Measurements from ENCODE around the gene TREML2. TPM values are rescaled to one million over a fixed set of nuclear protein-coding genes. Genes with fewer than 3 reads are reported as not detected.

TREML2 gene
- total RNA-seq, 2 donors from 2014 or later = 1.5 to 8.1 TPM

- Mint-ChIP-seq H3K4me3 (no peak overlapping the region), H3K27me3 (peaks cover 0 to 2% of the 10 kb centered on the region in 2 donors), H3K27ac (no peak overlapping the region), H3K4me1 (ENCODE audit: low read depth in 2 of 2) (peaks cover 12 to 22% of the 10 kb centered on the region in 2 donors), H3K36me3 (no peaks in the 10 kb centered on the region), H3K9me3 (no peaks in the 10 kb centered on the region)
- ATAC-seq = no peak
- no peak for DNase-seq (ENCODE audit: low spot score)
These were observed 25.8 kb upstream of the TREML2 start for GRCh38 chr6:41226752-41227151.

GRCh38 chr6:41224800-41225199, 23.9 kb upstream of the TREML2 start:
- DNase-seq (ENCODE audit: low spot score) (no peak), ATAC-seq (no peak)
- peaks cover 0 to 3% of the 10 kb centered on the region in 2 donors for H3K27me3 Mint-ChIP-seq
- H3K27ac Mint-ChIP-seq = peak overlapping the region in 1 of 2 donors; percentile 81
- no peak overlapping the region for H3K4me3 Mint-ChIP-seq
- no peaks in the 10 kb centered on the region for H3K36me3 Mint-ChIP-seq
- H3K9me3 Mint-ChIP-seq = peaks cover 4% of the 10 kb centered on the region
- H3K4me1 Mint-ChIP-seq (ENCODE audit: low read depth in 2 of 2) = peaks cover 7 to 13% of the 10 kb centered on the region in 2 donors

GRCh38 chr6:41222513-41222912, 21.6 kb upstream of the TREML2 start:
- H3K4me1 Mint-ChIP-seq (ENCODE audit: low read depth in 2 of 2) = peaks cover 0 to 5% of the 10 kb centered on the region in 2 donors
- peaks cover 4% of the 10 kb centered on the region for H3K9me3 Mint-ChIP-seq
- H3K36me3 Mint-ChIP-seq = no peaks in the 10 kb centered on the region
- peak in 1 of 2 donors; percentile 33 for ATAC-seq
- DNase-seq (ENCODE audit: low spot score) = no peak
- H3K4me3 Mint-ChIP-seq = no peak overlapping the region
- H3K27ac Mint-ChIP-seq = peak overlapping the region in 1 of 2 donors; percentile 81
- peaks cover 0 to 3% of the 10 kb centered on the region in 2 donors for H3K27me3 Mint-ChIP-seq

DNA sequence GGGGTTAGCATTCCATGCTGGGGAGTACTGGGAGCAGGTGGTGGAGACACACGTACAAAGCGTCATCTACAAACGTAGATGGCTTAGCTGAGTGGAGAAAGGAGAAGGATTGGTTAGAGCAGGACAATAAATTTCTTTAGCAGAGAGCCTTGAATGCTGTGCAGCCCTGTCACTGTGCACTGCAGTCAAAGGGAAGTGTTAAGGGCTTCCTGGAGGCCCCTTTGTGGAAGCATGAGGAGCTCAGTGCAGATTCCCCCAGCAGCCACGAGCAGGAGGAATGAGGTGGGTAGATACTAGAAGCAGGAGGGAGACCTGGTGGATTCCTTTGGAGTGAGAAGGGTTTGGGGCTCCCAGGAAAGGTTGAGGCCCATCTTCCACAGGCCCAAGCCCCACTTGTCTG, 21.1 kb upstream of the TREML2 start:
- no peak overlapping the region for H3K4me3 Mint-ChIP-seq
- H3K4me1 Mint-ChIP-seq (ENCODE audit: low read depth in 2 of 2) = peaks cover 0 to 5% of the 10 kb centered on the region in 2 donors
- H3K27ac Mint-ChIP-seq = peak overlapping the region in 1 of 2 donors; percentile 81
- ATAC-seq (no peak), DNase-seq (ENCODE audit: low spot score) (no peak)
- peaks cover 0 to 3% of the 10 kb centered on the region in 2 donors for H3K27me3 Mint-ChIP-seq
- H3K9me3 Mint-ChIP-seq = peaks cover 4% of the 10 kb centered on the region
- no peaks in the 10 kb centered on the region for H3K36me3 Mint-ChIP-seq

- Mint-ChIP-seq H3K27me3 (peaks cover 0 to 13% of the 10 kb centered on the region in 2 donors), H3K4me1 (ENCODE audit: low read depth in 2 of 2) (no peaks in the 10 kb centered on the region), H3K9me3 (peaks cover 14% of the 10 kb centered on the region), H3K36me3 (peaks cover 14% of the 10 kb centered on the region), H3K4me3 (no peak overlapping the region), H3K27ac (no peak overlapping the region)
- ATAC-seq (no peak), DNase-seq (ENCODE audit: low spot score) (no peak)
These were observed 15.7 kb upstream of the TREML2 start for GRCh38 chr6:41216616-41217015.

DNA sequence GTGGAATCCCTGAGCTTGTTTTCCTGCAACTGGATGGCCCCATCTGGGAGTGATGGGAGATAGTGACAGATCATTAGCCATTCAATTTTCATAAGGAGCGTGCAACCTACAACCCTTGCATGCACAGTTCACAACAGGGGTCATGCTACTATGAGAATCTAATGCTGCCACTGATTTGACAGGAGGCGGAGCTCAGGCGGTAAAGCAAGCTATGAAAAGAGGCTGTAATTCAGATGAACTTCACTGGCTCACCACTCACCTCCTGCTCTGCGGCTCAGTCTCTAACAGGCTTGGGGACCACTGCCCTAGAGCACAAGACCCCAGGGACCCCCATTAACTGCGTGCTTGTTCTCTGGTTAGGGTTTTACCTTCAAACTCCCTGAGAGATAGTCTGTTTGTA, 14.8 kb upstream of the TREML2 start:
- Mint-ChIP-seq H3K36me3 (peaks cover 14% of the 10 kb centered on the region), H3K27ac (no peak overlapping the region), H3K27me3 (peaks cover 0 to 13% of the 10 kb centered on the region in 2 donors), H3K4me1 (ENCODE audit: low read depth in 2 of 2) (no peaks in the 10 kb centered on the region), H3K4me3 (no peak overlapping the region), H3K9me3 (peaks cover 13% of the 10 kb centered on the region)
- no peak for ATAC-seq
- DNase-seq (ENCODE audit: low spot score) = no peak

DNA sequence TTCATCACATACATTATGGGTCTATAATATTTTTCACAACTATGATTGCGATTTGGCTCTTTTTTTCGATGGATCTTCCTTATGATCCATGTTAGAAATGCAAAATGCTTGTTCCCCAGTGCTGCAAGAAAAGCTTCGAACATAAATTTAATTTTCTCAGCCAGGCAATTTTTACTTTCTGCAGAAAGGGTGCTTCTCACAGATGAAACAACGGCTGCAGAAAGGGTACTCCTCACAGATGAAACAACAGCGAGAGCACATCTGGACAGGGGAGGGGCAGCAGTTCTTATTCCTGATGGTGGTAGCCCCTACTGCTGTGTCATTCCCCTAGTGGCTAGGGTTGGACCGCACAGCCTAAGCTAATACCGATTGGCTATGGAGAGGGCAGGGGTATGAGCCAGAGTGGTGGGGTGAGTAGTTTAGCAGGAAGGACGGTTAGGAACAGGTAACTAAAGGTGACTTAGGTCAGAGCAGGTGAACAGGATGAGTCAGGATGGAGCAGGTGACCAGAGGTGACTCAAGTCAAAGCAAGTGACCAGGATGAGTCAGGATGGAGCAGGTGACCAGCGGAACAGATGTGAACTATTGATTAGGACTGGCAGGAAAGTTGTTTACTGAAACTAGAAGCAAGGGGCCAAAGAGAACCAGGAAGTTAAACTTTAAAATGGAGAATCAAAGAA, 13.8 kb upstream of the TREML2 start:
- Mint-ChIP-seq H3K4me1 (ENCODE audit: low read depth in 2 of 2) (peaks cover 0 to 1% of the 10 kb centered on the region in 2 donors), H3K36me3 (peaks cover 14% of the 10 kb centered on the region), H3K9me3 (peaks cover 10% of the 10 kb centered on the region), H3K4me3 (no peak overlapping the region), H3K27ac (peak overlapping the region in 1 of 2 donors; percentile 5), H3K27me3 (peaks cover 0 to 13% of the 10 kb centered on the region in 2 donors)
- DNase-seq (ENCODE audit: low spot score) (no peak), ATAC-seq (no peak)

- Mint-ChIP-seq H3K27me3 (peaks cover 0 to 10% of the 10 kb centered on the region in 2 donors), H3K4me1 (ENCODE audit: low read depth in 2 of 2) (peaks cover 4 to 13% of the 10 kb centered on the region in 2 donors), H3K27ac (peak overlapping the region in 1 of 2 donors; percentile 26), H3K9me3 (peaks cover 7% of the 10 kb centered on the region), H3K4me3 (no peak overlapping the region), H3K36me3 (peaks cover 10% of the 10 kb centered on the region)
- DNase-seq (ENCODE audit: low spot score) = no peak
- no peak for ATAC-seq
These were observed 8.8 kb upstream of the TREML2 start for GRCh38 chr6:41209547-41210320.

GRCh38 chr6:41208439-41209106, 7.6 kb upstream of the TREML2 start:
- Mint-ChIP-seq H3K27ac (peak overlapping the region; percentile 26 to 33), H3K4me3 (no peak overlapping the region)

GRCh38 chr6:41204156-41204555, 3.2 kb upstream of the TREML2 start:
- ATAC-seq (no peak), DNase-seq (ENCODE audit: low spot score) (no peak)
- Mint-ChIP-seq H3K36me3 (no peaks in the 10 kb centered on the region), H3K27ac (peak overlapping the region; percentile 62 to 97), H3K4me3 (no peak overlapping the region), H3K9me3 (peaks cover 4% of the 10 kb centered on the region), H3K27me3 (no peaks in the 10 kb centered on the region), H3K4me1 (ENCODE audit: low read depth in 2 of 2) (peaks cover 50 to 51% of the 10 kb centered on the region in 2 donors)

More at GRCh38 chr6:41208439-41209106, 7.6 kb upstream of the TREML2 start:
- Mint-ChIP-seq H3K9me3 (no peaks in the 10 kb centered on the region), H3K4me1 (ENCODE audit: low read depth in 2 of 2) (peaks cover 10 to 19% of the 10 kb centered on the region in 2 donors), H3K27me3 (no peaks in the 10 kb centered on the region), H3K36me3 (no peaks in the 10 kb centered on the region)
- DNase-seq (ENCODE audit: low spot score) (no peak), ATAC-seq (no peak)

GRCh38 chr6:41201764-41202173, 820 bp upstream of the TREML2 start:
- H3K36me3 Mint-ChIP-seq = peaks cover 5% of the 10 kb centered on the region
- H3K4me1 Mint-ChIP-seq (ENCODE audit: low read depth in 2 of 2) = peaks cover 57 to 58% of the 10 kb centered on the region in 2 donors
- peaks cover 4% of the 10 kb centered on the region for H3K9me3 Mint-ChIP-seq
- DNase-seq (ENCODE audit: low spot score) = no peak
- no peak for ATAC-seq
- H3K27me3 Mint-ChIP-seq = no peaks in the 10 kb centered on the region
- peak overlapping the region; percentile 79 for H3K4me3 Mint-ChIP-seq
- peak overlapping the region; percentile 97 to 99 for H3K27ac Mint-ChIP-seq

GRCh38 chr6:41200296-41200900, 551 bp downstream of the TREML2 start:
- Mint-ChIP-seq H3K4me1 (ENCODE audit: low read depth in 2 of 2) (peaks cover 59 to 61% of the 10 kb centered on the region in 2 donors), H3K9me3 (peaks cover 4% of the 10 kb centered on the region), H3K4me3 (peak overlapping the region; percentile 79), H3K27ac (peak overlapping the region; percentile 97 to 99), H3K36me3 (peaks cover 5% of the 10 kb centered on the region), H3K27me3 (no peaks in the 10 kb centered on the region)
- DNase-seq (ENCODE audit: low spot score) (peak; percentile 86), ATAC-seq (peak; percentile 84 to 85)

DNA sequence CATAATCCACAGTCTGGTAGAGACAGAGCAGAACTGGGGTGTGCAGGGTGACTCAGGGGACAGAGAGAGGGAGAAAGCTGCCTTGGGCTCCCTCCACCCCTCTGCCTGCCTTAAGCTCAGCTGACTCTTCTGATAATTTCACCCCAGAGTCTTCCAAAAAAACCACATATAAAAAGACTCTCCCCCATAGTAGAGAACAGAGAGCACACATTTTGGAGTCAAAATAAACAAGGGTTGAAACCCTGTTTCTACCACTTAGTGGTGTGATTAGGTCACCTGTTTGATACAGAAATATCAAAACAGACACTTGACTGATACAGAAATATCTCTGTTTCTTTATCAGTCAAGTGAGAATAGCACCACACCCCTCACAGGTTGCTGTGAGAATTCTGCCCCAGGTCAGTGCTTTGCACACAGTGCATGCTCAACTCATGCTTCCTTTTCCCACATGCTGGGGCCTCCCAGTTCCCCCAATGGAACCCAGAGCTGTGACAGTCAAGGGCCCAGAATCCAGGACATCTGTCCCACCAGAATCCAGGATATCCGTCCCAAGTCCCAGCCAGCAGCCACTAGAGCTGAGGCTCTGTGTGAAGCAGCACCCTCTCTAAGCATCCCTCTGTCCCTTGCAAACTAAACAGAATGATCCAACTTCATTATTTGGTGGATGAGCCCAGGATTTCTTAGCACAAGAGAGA, 1.2 kb downstream of the TREML2 start:
- peaks cover 5% of the 10 kb centered on the region for H3K36me3 Mint-ChIP-seq
- peaks cover 55 to 63% of the 10 kb centered on the region in 2 donors for H3K4me1 Mint-ChIP-seq (ENCODE audit: low read depth in 2 of 2)
- ATAC-seq = peak; percentile 70 to 71
- DNase-seq (ENCODE audit: low spot score) = no peak
- H3K27ac Mint-ChIP-seq = peak overlapping the region; percentile 97 to 99
- no peaks in the 10 kb centered on the region for H3K27me3 Mint-ChIP-seq
- H3K9me3 Mint-ChIP-seq = peaks cover 4% of the 10 kb centered on the region
- H3K4me3 Mint-ChIP-seq = peak overlapping the region; percentile 79
